Measurements from ENCODE around the gene PIGR. TPM values are rescaled to one million over a fixed set of nuclear protein-coding genes. Genes with fewer than 3 reads are reported as not detected.
"Not testable (repeated sequence)": the region's sequence is repeated elsewhere in the genome, so short reads cannot be mapped to it uniquely, and the experiment has no call there.

Gene PIGR
- total RNA-seq, 1 donor from 2014 or later = not detected

DNA sequence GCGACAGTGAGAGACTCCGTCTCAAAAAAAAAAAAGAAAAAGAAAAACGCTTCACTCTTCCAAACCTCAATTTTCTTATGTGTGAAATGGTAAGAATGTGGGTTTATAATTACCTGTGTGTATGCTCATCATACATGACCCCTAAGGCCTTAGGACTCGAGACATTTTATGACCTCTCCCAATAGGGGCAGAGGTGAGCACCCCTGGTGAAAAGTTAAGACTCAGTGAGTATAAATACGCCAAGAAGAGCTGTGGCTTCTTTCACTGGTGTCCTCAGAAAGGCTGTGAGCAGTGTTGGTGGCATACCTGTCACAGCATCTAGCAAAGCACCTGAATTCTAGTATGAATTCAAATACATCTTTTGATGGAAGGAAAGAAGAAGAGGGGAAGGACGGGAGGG lies 16.7 kb downstream of the PIGR start:
- H3K36me3 Mint-ChIP-seq (ENCODE audit: unreplicated experiment) = no peaks in the 10 kb centered on the region
- no peaks in the 10 kb centered on the region for H3K9me3 Mint-ChIP-seq (ENCODE audit: unreplicated experiment)
- TF ChIP-seq, protein P1, sequence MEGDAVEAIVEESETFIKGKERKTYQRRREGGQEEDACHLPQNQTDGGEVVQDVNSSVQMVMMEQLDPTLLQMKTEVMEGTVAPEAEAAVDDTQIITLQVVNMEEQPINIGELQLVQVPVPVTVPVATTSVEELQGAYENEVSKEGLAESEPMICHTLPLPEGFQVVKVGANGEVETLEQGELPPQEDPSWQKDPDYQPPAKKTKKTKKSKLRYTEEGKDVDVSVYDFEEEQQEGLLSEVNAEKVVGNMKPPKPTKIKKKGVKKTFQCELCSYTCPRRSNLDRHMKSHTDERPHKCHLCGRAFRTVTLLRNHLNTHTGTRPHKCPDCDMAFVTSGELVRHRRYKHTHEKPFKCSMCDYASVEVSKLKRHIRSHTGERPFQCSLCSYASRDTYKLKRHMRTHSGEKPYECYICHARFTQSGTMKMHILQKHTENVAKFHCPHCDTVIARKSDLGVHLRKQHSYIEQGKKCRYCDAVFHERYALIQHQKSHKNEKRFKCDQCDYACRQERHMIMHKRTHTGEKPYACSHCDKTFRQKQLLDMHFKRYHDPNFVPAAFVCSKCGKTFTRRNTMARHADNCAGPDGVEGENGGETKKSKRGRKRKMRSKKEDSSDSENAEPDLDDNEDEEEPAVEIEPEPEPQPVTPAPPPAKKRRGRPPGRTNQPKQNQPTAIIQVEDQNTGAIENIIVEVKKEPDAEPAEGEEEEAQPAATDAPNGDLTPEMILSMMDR (IDR thresholded peaks at IDR 0.05) = no peak
- no peak overlapping the region for H3K27ac Mint-ChIP-seq (ENCODE audit: unreplicated experiment)
- H3K4me1 Mint-ChIP-seq (ENCODE audit: unreplicated experiment) = no peaks in the 10 kb centered on the region
- no peak for DNase-seq (ENCODE audit: extremely low spot score, unreplicated experiment)
- no peaks in the 10 kb centered on the region for H3K27me3 Mint-ChIP-seq (ENCODE audit: unreplicated experiment)
- no peak overlapping the region for H3K4me3 Mint-ChIP-seq (ENCODE audit: unreplicated experiment)

DNA sequence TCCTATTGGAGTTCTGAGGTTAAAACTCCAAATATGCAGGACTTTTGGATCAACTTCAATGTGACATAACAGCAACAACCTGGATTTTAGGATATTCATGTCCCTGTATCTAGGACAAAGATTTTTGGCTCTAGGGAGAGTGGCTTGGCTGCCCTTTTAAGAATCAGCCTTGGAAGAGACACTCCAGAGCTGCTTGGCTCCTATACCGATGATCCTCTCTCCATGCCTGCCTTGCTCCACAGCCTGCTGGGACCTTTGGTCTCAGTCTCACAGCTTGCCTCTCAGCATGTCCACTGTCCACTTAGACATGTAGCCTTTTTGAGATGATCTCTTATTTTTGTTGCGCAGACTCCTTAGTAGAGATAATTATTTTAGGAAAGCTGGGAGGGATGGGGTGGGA lies 20.0 kb downstream of the PIGR start:
- TF ChIP-seq, protein P1 (IDR thresholded peaks at IDR 0.05) = no peak
- Mint-ChIP-seq H3K27me3 (ENCODE audit: unreplicated experiment) (no peaks in the 10 kb centered on the region), H3K27ac (ENCODE audit: unreplicated experiment) (no peak overlapping the region), H3K4me1 (ENCODE audit: unreplicated experiment) (no peaks in the 10 kb centered on the region), H3K4me3 (ENCODE audit: unreplicated experiment) (no peak overlapping the region), H3K9me3 (ENCODE audit: unreplicated experiment) (no peaks in the 10 kb centered on the region), H3K36me3 (ENCODE audit: unreplicated experiment) (no peaks in the 10 kb centered on the region)
- DNase-seq (ENCODE audit: extremely low spot score, unreplicated experiment) = no peak

DNA sequence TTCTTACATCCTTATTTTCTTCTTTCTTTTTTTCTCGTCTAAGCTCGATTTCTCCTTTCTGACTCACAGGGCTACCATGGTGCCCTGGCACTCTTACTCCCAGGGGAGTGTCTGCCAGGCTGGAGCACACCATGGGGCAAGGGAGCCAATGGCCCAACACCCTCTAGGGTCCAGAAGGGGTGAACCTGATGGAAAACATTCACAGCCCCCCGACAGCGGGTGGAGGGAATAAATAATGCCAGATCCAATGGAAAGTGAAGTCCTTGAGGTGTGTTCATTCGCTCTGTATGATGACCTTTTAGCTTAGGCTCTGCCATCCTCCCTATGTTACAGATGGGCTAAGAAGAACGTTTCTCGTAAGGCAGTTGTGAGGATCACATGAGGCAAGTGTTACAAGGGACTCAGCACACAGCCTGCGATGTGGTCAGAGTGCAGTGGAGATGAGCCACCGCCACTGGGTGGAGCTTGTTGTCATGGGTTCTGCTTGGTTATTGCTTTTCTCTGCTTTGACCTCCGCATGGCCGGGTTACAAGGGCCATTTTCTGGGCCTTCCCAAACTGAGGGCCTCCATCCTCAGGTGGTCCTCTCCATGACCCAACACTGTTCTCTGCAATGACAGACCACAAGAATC lies 21.0 kb downstream of the PIGR start:
- Mint-ChIP-seq H3K27ac (ENCODE audit: unreplicated experiment) (no peak overlapping the region), H3K4me1 (ENCODE audit: unreplicated experiment) (no peaks in the 10 kb centered on the region), H3K36me3 (ENCODE audit: unreplicated experiment) (no peaks in the 10 kb centered on the region), H3K9me3 (ENCODE audit: unreplicated experiment) (no peaks in the 10 kb centered on the region), H3K27me3 (ENCODE audit: unreplicated experiment) (peaks cover 7% of the 10 kb centered on the region), H3K4me3 (ENCODE audit: unreplicated experiment) (no peak overlapping the region)
- TF ChIP-seq, protein P1 (IDR thresholded peaks at IDR 0.05) = no peak
- DNase-seq (ENCODE audit: extremely low spot score, unreplicated experiment) = no peak

DNA sequence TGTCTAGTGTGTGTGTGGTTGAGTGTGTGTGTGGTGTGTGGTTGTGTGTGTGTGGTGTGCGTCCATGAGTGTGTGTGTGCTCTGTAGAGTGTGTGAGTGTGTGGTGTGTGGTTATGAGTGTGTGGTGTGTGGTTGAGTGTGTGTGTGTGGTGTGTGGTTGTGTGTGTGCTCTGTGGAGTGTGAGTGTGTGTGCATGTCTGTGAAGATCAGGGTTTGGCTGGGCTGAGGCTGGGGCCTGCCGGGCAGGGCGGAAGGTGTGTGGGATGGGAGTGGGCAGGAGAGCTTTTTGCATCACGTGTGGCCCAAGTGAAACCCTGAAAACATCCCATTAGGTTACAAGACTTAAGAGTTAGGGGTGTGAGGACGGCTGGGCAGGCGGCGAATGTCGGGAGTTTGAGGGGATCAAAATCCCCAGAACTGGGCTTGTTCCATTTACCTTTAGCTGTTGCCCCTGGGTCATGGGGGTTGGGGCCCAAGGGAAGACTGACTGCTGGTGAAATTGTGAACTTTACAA lies 21.6 kb downstream of the PIGR start:
- Mint-ChIP-seq H3K27me3 (ENCODE audit: unreplicated experiment) (peaks cover 7% of the 10 kb centered on the region), H3K9me3 (ENCODE audit: unreplicated experiment) (no peaks in the 10 kb centered on the region), H3K36me3 (ENCODE audit: unreplicated experiment) (no peaks in the 10 kb centered on the region), H3K4me3 (ENCODE audit: unreplicated experiment) (no peak overlapping the region), H3K27ac (ENCODE audit: unreplicated experiment) (no peak overlapping the region), H3K4me1 (ENCODE audit: unreplicated experiment) (no peaks in the 10 kb centered on the region)
- DNase-seq (ENCODE audit: extremely low spot score, unreplicated experiment) = no peak
- TF ChIP-seq, protein P1 (IDR thresholded peaks at IDR 0.05) = no peak

DNA sequence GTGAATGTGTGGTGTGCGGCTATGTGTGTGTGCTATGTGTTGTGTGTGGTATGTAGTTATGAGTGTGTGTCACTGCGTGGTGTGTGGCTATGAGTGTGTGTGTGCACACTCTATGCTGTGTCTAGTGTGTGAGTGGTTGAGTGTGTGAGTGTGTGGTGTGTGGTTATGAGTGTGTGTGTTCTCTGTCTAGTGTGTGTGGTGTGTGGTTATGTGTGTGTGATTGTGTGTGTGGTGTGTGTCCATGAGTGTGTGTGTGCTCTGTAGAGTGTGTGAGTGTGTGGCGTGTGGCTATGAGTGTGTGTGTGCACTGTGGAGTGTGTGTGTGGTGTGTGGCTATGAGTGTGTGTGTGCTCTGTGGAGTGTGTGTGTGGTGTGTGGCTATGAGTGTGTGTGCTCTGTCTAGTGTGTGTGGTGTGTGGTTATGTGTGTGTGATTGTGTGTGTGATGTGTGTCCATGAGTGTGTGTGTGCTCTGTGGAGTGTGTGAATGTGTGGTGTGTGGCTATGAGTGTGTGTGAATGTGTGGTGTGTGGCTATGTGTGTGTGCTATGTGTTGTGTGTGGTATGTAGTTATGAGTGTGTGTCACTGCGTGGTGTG lies 22.2 kb downstream of the PIGR start:
- not testable (repeated sequence) for H3K4me1 Mint-ChIP-seq (ENCODE audit: unreplicated experiment); H3K27me3 Mint-ChIP-seq (ENCODE audit: unreplicated experiment); H3K4me3 Mint-ChIP-seq (ENCODE audit: unreplicated experiment); H3K36me3 Mint-ChIP-seq (ENCODE audit: unreplicated experiment); H3K9me3 Mint-ChIP-seq (ENCODE audit: unreplicated experiment); DNase-seq (ENCODE audit: extremely low spot score, unreplicated experiment); H3K27ac Mint-ChIP-seq (ENCODE audit: unreplicated experiment)

All from osteocyte (in vitro differentiated cells).